ENCODE measurements around the gene GTF3C1.

DNA sequence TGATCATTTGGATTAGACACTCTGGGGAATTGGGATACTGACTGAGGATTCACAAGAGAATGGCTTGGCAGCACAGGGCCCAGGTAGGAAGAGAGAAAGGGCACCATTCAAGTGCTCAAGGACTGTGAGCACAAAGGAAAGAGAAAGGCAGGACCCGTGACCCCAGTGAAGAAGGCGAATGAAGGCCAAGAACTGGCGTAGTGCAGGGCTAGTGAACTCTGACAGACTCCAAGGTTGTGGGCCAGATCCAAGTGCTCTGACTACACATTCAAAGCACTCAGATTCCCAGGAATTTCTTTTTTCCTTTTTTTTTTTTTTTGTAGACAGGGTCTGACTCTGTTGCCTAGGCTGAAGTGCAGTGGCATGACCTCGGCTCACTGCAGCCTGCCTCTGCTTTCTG is 5.0 kb downstream of the GTF3C1 start:
- TF ChIP-seq, protein P1, sequence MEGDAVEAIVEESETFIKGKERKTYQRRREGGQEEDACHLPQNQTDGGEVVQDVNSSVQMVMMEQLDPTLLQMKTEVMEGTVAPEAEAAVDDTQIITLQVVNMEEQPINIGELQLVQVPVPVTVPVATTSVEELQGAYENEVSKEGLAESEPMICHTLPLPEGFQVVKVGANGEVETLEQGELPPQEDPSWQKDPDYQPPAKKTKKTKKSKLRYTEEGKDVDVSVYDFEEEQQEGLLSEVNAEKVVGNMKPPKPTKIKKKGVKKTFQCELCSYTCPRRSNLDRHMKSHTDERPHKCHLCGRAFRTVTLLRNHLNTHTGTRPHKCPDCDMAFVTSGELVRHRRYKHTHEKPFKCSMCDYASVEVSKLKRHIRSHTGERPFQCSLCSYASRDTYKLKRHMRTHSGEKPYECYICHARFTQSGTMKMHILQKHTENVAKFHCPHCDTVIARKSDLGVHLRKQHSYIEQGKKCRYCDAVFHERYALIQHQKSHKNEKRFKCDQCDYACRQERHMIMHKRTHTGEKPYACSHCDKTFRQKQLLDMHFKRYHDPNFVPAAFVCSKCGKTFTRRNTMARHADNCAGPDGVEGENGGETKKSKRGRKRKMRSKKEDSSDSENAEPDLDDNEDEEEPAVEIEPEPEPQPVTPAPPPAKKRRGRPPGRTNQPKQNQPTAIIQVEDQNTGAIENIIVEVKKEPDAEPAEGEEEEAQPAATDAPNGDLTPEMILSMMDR (IDR thresholded peaks at IDR 0.05; ENCODE audit: low read depth, low read length, missing input control) = no peak
- TF ChIP-seq TAF1 (conservative IDR thresholded peaks at IDR 0.05) (no peak), JUND (IDR thresholded peaks at IDR 0.05) (no peak), REST (IDR thresholded peaks at IDR 0.05) (no peak), NR2F2 (IDR thresholded peaks at IDR 0.05) (no peak), RAD21 (IDR thresholded peaks at IDR 0.05) (no peak), FOXA1 (IDR thresholded peaks at IDR 0.05) (no peak), EGR1 (IDR thresholded peaks at IDR 0.05; ENCODE audit: low read depth in 2 of 2) (no peak), ZBTB33 (IDR thresholded peaks at IDR 0.05) (no peak)
- TF ChIP-seq, protein P2, sequence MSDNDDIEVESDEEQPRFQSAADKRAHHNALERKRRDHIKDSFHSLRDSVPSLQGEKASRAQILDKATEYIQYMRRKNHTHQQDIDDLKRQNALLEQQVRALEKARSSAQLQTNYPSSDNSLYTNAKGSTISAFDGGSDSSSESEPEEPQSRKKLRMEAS (IDR thresholded peaks at IDR 0.05) = no peak

All from liver (tissue), 3 donors.